NCI-H1105 treated with DMSO at 0.1 percent for 48 hours (cell line): Measurements from ENCODE around the gene TRIP10.
"Not testable (repeated sequence)": the region's sequence is repeated elsewhere in the genome, so short reads cannot be mapped to it uniquely, and the experiment has no call there.

Source experiments
- DNase-seq: peaks from one replicate; lab custom pipeline; 2025; lab: John Stamatoyannopoulos, UW

Gene TRIP10

GRCh38 chr19:6797646-6798045, 58.2 kb downstream of the TRIP10 start:
- DNase-seq: no peak

GRCh38 chr19:6800160-6800790, 60.8 kb downstream of the TRIP10 start:
- DNase-seq: not testable (repeated sequence)

DNA sequence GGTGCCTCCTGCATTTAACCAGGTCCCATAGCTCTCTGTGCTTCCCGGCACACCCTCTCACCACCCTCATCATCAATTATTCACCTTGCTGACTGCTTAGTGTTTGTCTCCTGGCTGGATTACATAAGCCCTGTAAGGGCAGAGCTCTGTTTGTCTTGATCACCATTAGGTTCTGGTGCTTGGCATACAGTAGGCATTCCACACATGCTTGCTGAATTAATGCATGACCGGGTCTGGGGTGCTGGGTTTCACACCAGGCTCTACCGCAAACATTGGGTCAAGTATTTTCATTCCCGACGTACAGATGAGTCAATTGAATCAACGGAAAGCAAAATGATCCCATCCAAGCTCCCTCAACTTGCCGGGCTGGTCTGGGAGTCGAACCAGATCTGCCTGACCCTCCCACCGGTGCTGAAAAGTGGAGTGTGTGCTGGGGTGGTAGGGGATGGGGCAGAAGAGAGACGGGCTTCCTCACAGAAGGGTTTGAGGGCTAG, 61.6 kb downstream of the TRIP10 start:
- DNase-seq: no peak
